OCI-LY3 (cell line): Measurements from ENCODE around the gene KRTAP9-3.

Source experiments
- CTCF ChIP-seq: fragments of 200-600, 300-600 bp; sonication (generic); IDR thresholded peaks from 2 replicates; pipeline ENCODE4 v1.5.1; 2014; ENCODE audit warnings: antibody characterized with exemption, low read length, low read depth
- EZH2phosphoT487 ChIP-seq: fragments of 200-600 bp; shearing (Covaris generic); IDR thresholded peaks from 2 replicates; pipeline ENCODE4 v1.6.1; 2018; ENCODE audit warnings: antibody characterized with exemption, mixed run types, low read depth

- TF ChIP-seq CTCF (no peak), EZH2phosphoT487 (no peak)
Observed at GRCh38 chr17:41230094-41230493, 2.2 kb upstream of the KRTAP9-3 start.
